Pancreas (tissue), 10 donors: ENCODE results near the gene THOC2. TPM values are rescaled to one million over a fixed set of nuclear protein-coding genes. Genes with fewer than 3 reads are reported as not detected.

Experiments
- ATAC-seq, 4 donors: fragments of 200-7000 bp; cut with Tn5 transposase; one replicate each; pipeline versions ENCODE4 v1.8.0 to v1.9.1; 2020; ENCODE audit warnings: mild to moderate bottlenecking in 4 of 4, moderate library complexity in 4 of 4
- DNase-seq, 6 donors: peaks; one replicate each; pipeline ENCODE4 v3.0.0-alpha.2; 2020
- FAIRE-seq: peaks from 2 replicates; lab custom pipeline; 2012; peaks lifted over from hg19 to GRCh38; lab: Jason Lieb, UNC
- H3K27ac ChIP-seq, 4 donors: fragments of 200-600 bp; sonication (generic); 1 replicate in 3 of 4; 2 replicates in 1 of 4; pipeline versions ENCODE4 v1.5.0 to v1.8.0; 2020
- H3K27me3 ChIP-seq, 4 donors: fragments of 200-600 bp; one replicate each; pipeline ENCODE4 v1.8.0; 2021
- H3K36me3 ChIP-seq, 3 donors: fragments of 200-600 bp; sonication (generic) in 1 of 3; one replicate each; pipeline versions ENCODE4 v1.5.0 to v1.8.0; 2020 to 2021
- H3K4me1 ChIP-seq, 3 donors: fragments of 200-600 bp; one replicate each; pipeline ENCODE4 v1.8.0; 2021
- H3K4me3 ChIP-seq, 4 donors: fragments of 200-600 bp; sonication (generic) in 2 of 4; one replicate each; pipeline versions ENCODE4 v1.5.0 to v1.8.0; 2020 to 2021
- H3K9me3 ChIP-seq, 4 donors: fragments of 200-600 bp; one replicate each; pipeline ENCODE4 v1.8.0; 2021
- WGBS, 2 donors: extraction: QIAGEN DNeasy Blood & Tissue Kit; methylation state at CpG; one replicate each; pipeline ENCODE4 v1.1.7; 2013; 5-methylcytosine and 5-hydroxymethylcytosine counted together
- intact Hi-C, 3 donors: fragments of 100-400 bp; cut with DNase I; formaldehyde crosslinking; loops; one replicate each; pipeline versions ENCODE4 v1.11.1 to v1.14.2; 2022
- polyA plus RNA-seq, 2 donors: library from polyadenylated mRNA; stranded (reverse); fragments of 200-250 nt; gene quantifications; one replicate each; pipeline ENCODE4 v1.2.3, GENCODE V29; 2013
- total RNA-seq, 6 donors: library from RNA; stranded (reverse); fragmentation: NEBNext Ultra II Directional in 4 of 6; extraction: Animal tissue kit (Norgen Biotek cat#: 25700) in 4 of 6; gene quantifications; one replicate each; pipeline versions ENCODE4 v1.2.1 to v1.2.4, GENCODE V29; 2021 to 2023
- TF ChIP-seq, protein P1 (sequence below), 4 donors: fragments of 200-600 bp; sonication (generic) in 3 of 4; IDR thresholded peaks; one replicate each; pipeline versions ENCODE4 v1.5.0 to v1.8.0; 2021; ENCODE audit warnings: antibody characterized with exemption in 4 of 4
- donor health status: healthy with polysubstance abuse.
- donor health status: DM: no; HTN: no; CAD: no; lungs with moderate emphysema.
- donor health status: DM: no; HTN: no; CAD: no.
- donor health status: control.
- donor health status: control.
- donor health status: Bipolar disorder and iron deficiency.
- donor health status: DM: yes; HTN: yes; CAD: no.
- donor health status: DM: no; HTN: no; CAD: no.
- donor health status: DM: no; HTN: no; CAD: no.
- donor health status: DM: yes; HTN: yes; CAD: no.

Gene THOC2
- total and polyA plus RNA-seq, 8 donors = 18.9 to 52.6 (median 25.3) TPM

DNA sequence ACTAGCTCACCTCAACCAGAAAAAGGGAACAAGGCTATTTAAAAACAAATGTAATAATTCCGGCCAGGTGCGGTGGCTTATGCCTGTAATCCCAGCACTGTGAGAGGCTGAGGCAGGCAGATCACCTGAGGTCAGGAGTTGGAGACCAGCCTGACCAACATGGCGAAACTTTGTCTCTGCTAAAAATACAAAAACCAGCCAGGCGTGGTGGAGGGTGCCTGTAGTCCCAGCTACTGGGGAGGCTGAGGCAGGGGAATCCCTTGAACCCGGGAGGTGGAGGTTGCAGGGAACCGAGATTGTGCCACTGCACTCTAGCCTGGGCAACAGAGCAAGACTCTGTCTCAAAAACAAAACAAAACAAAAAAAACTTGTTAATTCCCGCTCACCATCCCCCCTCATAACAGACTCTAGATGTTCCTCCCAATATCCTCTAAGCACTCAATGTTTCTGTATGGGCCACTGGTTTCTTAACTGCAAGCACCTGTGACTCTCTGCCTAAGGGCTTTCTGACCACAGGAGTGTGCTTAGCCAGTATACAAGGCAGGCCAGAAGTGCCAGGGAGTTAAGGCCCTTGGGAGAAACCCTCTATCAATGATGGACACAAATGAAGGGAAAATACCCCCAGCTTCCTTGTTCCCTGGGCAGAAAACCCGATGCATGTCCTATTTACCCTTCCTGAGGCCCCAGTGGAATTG, 21.0 kb upstream of the THOC2 start:
- intact Hi-C loops = no loop called here
- no peak overlapping the region for H3K27ac ChIP-seq
- TF ChIP-seq, protein P1, sequence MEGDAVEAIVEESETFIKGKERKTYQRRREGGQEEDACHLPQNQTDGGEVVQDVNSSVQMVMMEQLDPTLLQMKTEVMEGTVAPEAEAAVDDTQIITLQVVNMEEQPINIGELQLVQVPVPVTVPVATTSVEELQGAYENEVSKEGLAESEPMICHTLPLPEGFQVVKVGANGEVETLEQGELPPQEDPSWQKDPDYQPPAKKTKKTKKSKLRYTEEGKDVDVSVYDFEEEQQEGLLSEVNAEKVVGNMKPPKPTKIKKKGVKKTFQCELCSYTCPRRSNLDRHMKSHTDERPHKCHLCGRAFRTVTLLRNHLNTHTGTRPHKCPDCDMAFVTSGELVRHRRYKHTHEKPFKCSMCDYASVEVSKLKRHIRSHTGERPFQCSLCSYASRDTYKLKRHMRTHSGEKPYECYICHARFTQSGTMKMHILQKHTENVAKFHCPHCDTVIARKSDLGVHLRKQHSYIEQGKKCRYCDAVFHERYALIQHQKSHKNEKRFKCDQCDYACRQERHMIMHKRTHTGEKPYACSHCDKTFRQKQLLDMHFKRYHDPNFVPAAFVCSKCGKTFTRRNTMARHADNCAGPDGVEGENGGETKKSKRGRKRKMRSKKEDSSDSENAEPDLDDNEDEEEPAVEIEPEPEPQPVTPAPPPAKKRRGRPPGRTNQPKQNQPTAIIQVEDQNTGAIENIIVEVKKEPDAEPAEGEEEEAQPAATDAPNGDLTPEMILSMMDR (IDR thresholded peaks at IDR 0.05) = no peak
- no peaks in the 10 kb centered on the region for H3K36me3 ChIP-seq
- no peaks in the 10 kb centered on the region for H3K27me3 ChIP-seq
- H3K9me3 ChIP-seq = no peaks in the 10 kb centered on the region
- no peaks in the 10 kb centered on the region for H3K4me1 ChIP-seq
- ATAC-seq = peak in 1 of 4 donors; percentile 23
- H3K4me3 ChIP-seq = no peak overlapping the region
- FAIRE-seq = no peak
- 71 to 72% methylated on average over 8 of the region's 8 CpGs for WGBS, 2 donors
- no peak for DNase-seq

DNA sequence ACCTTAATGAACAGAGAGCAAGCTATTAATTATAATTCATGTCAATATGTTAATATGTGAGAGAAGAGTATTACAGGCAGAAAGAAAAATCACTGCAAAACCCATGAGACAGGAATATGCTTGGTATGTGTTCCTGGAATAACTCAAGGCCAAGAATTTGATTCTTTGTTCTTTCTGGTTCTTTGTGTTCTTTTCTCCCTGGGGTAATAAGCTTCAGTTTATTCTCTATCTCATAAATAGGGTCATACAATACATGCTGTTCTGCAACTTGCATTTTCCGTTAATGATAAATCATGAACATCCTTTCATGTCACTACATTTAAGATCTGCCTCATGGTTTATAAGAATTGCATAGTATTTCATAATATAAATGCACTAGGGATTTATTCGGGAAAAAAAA, 16.8 kb upstream of the THOC2 start:
- FAIRE-seq (no peak), DNase-seq (no peak)
- 83 to 91% methylated on average over 2 of the region's 2 CpGs for WGBS, 2 donors

DNA sequence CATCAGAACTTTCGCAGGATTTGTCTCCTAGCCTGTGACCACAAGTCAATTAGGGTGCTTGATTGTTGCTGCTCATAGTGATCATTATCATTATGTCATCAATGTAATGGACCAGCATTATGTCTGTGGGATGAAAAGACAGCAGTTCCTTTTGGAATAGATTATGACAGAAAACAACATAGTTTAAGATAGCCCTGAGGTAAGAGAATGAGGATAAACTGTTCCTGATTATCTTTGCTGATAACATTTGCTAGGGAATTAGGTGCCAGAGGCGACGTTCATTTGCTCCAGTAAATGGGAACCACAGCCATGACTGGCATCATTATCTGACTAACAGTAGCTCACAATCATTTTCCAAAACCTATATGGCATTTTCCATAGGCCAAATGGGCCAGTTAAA, 12.7 kb upstream of the THOC2 start:
- WGBS, 2 donors = 67 to 78% methylated on average over 3 of the region's 3 CpGs
- Histone ChIP-seq H3K36me3 (no peaks in the 10 kb centered on the region), H3K9me3 (no peaks in the 10 kb centered on the region), H3K4me1 (no peaks in the 10 kb centered on the region), H3K4me3 (no peak overlapping the region), H3K27me3 (peaks cover 0 to 7% (median 0%) of the 10 kb centered on the region in 4 donors), H3K27ac (no peak overlapping the region)
- no peak for FAIRE-seq
- intact Hi-C loops = no loop called here
- no peak for DNase-seq
- ATAC-seq = no peak
- TF ChIP-seq, protein P1 (IDR thresholded peaks at IDR 0.05) = no peak

More for the DNA sequence above, 16.8 kb upstream of the THOC2 start:
- Histone ChIP-seq H3K4me1 (no peaks in the 10 kb centered on the region), H3K36me3 (no peaks in the 10 kb centered on the region), H3K27me3 (peaks cover 0 to 7% (median 0%) of the 10 kb centered on the region in 4 donors), H3K27ac (no peak overlapping the region), H3K9me3 (no peaks in the 10 kb centered on the region), H3K4me3 (no peak overlapping the region)
- TF ChIP-seq, protein P1 (IDR thresholded peaks at IDR 0.05) = no peak
- no peak for ATAC-seq
- intact Hi-C loops = no loop called here

DNA sequence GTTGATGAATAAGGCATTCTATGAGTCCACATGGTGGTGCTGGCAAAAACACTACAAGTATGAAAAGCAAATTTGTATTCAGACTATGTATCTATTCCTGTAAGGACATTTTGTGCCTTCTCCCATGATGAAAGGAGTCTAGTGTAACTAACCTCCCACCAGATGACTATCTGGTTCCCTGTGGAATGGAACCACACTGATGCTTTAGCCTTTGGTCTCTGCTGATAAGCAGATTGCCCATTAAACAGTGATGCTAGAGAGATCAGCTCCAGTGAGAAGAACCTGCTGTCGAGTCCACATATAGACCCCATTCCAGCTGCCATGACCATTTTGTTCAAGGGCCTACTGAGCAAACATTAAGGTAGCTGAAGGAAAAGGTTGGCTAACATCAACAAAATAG, 10.5 kb upstream of the THOC2 start:
- H3K4me1 ChIP-seq = no peaks in the 10 kb centered on the region
- no peak for FAIRE-seq
- no peak for DNase-seq
- no peak overlapping the region for H3K27ac ChIP-seq
- no peak for ATAC-seq
- no peak overlapping the region for H3K4me3 ChIP-seq
- H3K36me3 ChIP-seq = no peaks in the 10 kb centered on the region
- peaks cover 0 to 7% (median 0%) of the 10 kb centered on the region in 4 donors for H3K27me3 ChIP-seq
- intact Hi-C loops = no loop called here
- 81 to 90% methylated on average over 1 of the region's 1 CpG for WGBS, 2 donors
- no peaks in the 10 kb centered on the region for H3K9me3 ChIP-seq
- TF ChIP-seq, protein P1 (IDR thresholded peaks at IDR 0.05) = no peak

DNA sequence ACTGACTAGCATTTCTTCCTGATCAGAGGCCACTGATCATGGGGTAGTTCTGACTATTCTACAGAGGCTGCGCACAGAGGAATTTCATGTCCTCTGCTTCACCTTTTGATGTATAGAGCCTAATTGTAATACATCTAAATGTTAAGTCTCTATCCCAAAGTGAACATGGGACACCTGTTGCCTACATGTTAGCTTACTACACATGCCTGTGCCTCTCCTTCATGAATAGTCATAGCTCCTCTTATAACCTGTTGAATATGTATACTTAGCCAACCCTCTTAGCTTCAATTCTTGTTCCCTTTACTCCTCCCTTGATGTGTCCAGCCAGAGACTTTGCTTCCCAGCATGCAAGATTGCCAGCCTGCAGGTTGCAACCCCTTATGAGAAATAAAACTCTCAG, 9.6 kb upstream of the THOC2 start:
- peaks cover 0 to 7% (median 0%) of the 10 kb centered on the region in 4 donors for H3K27me3 ChIP-seq
- FAIRE-seq = no peak
- no peak for DNase-seq
- WGBS, 2 donors = 92 to 96% methylated on average over 1 of the region's 1 CpG
- ATAC-seq = no peak
- TF ChIP-seq, protein P1 (IDR thresholded peaks at IDR 0.05) = no peak
- H3K36me3 ChIP-seq = no peaks in the 10 kb centered on the region
- no peaks in the 10 kb centered on the region for H3K4me1 ChIP-seq
- H3K27ac ChIP-seq = no peak overlapping the region
- H3K4me3 ChIP-seq = no peak overlapping the region
- no peaks in the 10 kb centered on the region for H3K9me3 ChIP-seq
- intact Hi-C loops = no loop called here
